Stimulated activated effector memory CD8-positive, alpha-beta T cell treated with anti-CD3 and anti-CD28 coated beads, Interleukin-12 subunit alpha, Interleukin-12 subunit beta, amount 100 ng/mL, for 72 hours (primary cell): ENCODE data around the gene THTPA.

Experiments used
- ATAC-seq: fragments of 150-1000 bp; cut with Tn5 transposase; 2 replicates; pipeline ENCODE4 v1.10.0; 2021
- DNase-seq, 2 donors: peaks; one replicate each; pipeline ENCODE4 v3.0.0; 2021 to 2022; ENCODE audit warnings: low spot score in 2 of 2
- H3K27ac Mint-ChIP-seq: one replicate; pipeline ENCODE4 v1.8.0; 2022; ENCODE audit warnings: mild to moderate bottlenecking, mixed read lengths
- H3K36me3 Mint-ChIP-seq: one replicate; pipeline ENCODE4 v1.8.0; 2022; ENCODE audit warnings: mild to moderate bottlenecking, mixed read lengths
- H3K4me1 Mint-ChIP-seq: one replicate; pipeline ENCODE4 v1.8.0; 2022; ENCODE audit warnings: mixed read lengths
- H3K4me3 Mint-ChIP-seq: one replicate; pipeline ENCODE4 v1.8.0; 2022; ENCODE audit warnings: mild to moderate bottlenecking, mixed read lengths
- H3K9me3 Mint-ChIP-seq: one replicate; pipeline ENCODE4 v1.8.0; 2022; ENCODE audit warnings: mixed read lengths

Gene THTPA

GRCh38 chr14:23543403-23543802 is 12.7 kb upstream of the THTPA start:
- Mint-ChIP-seq H3K4me3 (no peak overlapping the region), H3K9me3 (no peaks in the 10 kb centered on the region), H3K36me3 (no peaks in the 10 kb centered on the region), H3K27ac (no peak overlapping the region), H3K4me1 (peaks cover 7% of the 10 kb centered on the region)
- ATAC-seq (no peak), DNase-seq (no peak)

GRCh38 chr14:23544511-23545447 is 11.3 kb upstream of the THTPA start:
- Mint-ChIP-seq H3K9me3 (no peaks in the 10 kb centered on the region), H3K4me1 (no peaks in the 10 kb centered on the region), H3K4me3 (no peak overlapping the region), H3K27ac (peak overlapping the region; percentile 3), H3K36me3 (no peaks in the 10 kb centered on the region)
- no peak for ATAC-seq
- no peak for DNase-seq

- no peak overlapping the region for H3K4me3 Mint-ChIP-seq
- no peaks in the 10 kb centered on the region for H3K4me1 Mint-ChIP-seq
- ATAC-seq, result no peak
- H3K27ac Mint-ChIP-seq, result peak overlapping the region; percentile 3
- no peaks in the 10 kb centered on the region for H3K36me3 Mint-ChIP-seq
- DNase-seq, result no peak
- H3K9me3 Mint-ChIP-seq, result no peaks in the 10 kb centered on the region
These were observed 10.2 kb upstream of the THTPA start for GRCh38 chr14:23545740-23546365.

GRCh38 chr14:23546450-23547035 is 9.5 kb upstream of the THTPA start:
- DNase-seq (no peak), ATAC-seq (no peak)
- peaks cover 3% of the 10 kb centered on the region for H3K36me3 Mint-ChIP-seq
- no peak overlapping the region for H3K27ac Mint-ChIP-seq
- no peak overlapping the region for H3K4me3 Mint-ChIP-seq
- no peaks in the 10 kb centered on the region for H3K4me1 Mint-ChIP-seq
- no peaks in the 10 kb centered on the region for H3K9me3 Mint-ChIP-seq

GRCh38 chr14:23547924-23548323 is 8.1 kb upstream of the THTPA start:
- no peak for DNase-seq
- H3K4me1 Mint-ChIP-seq, result no peaks in the 10 kb centered on the region
- no peak overlapping the region for H3K4me3 Mint-ChIP-seq
- H3K36me3 Mint-ChIP-seq, result peaks cover 9% of the 10 kb centered on the region
- no peaks in the 10 kb centered on the region for H3K9me3 Mint-ChIP-seq
- no peak overlapping the region for H3K27ac Mint-ChIP-seq
- ATAC-seq, result no peak

GRCh38 chr14:23548351-23549318 is 7.4 kb upstream of the THTPA start:
- DNase-seq, result no peak
- Mint-ChIP-seq H3K27ac (no peak overlapping the region), H3K4me1 (no peaks in the 10 kb centered on the region), H3K4me3 (no peak overlapping the region), H3K9me3 (no peaks in the 10 kb centered on the region), H3K36me3 (peaks cover 9% of the 10 kb centered on the region)
- no peak for ATAC-seq

GRCh38 chr14:23550131-23550811 is 5.8 kb upstream of the THTPA start:
- Mint-ChIP-seq H3K9me3 (no peaks in the 10 kb centered on the region), H3K4me3 (no peak overlapping the region), H3K4me1 (peaks cover 3% of the 10 kb centered on the region), H3K36me3 (peaks cover 9% of the 10 kb centered on the region), H3K27ac (no peak overlapping the region)
- DNase-seq (no peak), ATAC-seq (no peak)

- DNase-seq, result no peak
- H3K27ac Mint-ChIP-seq, result no peak overlapping the region
- H3K9me3 Mint-ChIP-seq, result no peaks in the 10 kb centered on the region
- ATAC-seq, result no peak
- peaks cover 8% of the 10 kb centered on the region for H3K4me1 Mint-ChIP-seq
- H3K4me3 Mint-ChIP-seq, result no peak overlapping the region
- peaks cover 13% of the 10 kb centered on the region for H3K36me3 Mint-ChIP-seq
These were observed 5.2 kb upstream of the THTPA start for GRCh38 chr14:23550812-23551265.

- Mint-ChIP-seq H3K4me1 (peaks cover 14% of the 10 kb centered on the region), H3K27ac (no peak within 1 kb of the TSS), H3K4me3 (no peak within 1 kb of the TSS), H3K9me3 (no peaks in the 10 kb centered on the region), H3K36me3 (peaks cover 15% of the 10 kb centered on the region)
- DNase-seq (peak; percentile 66 to 91), ATAC-seq (peak; percentile 77)
These were observed 4.6 kb upstream of the THTPA start, which contains the start of gene ZFHX2 for GRCh38 chr14:23551266-23552028. TSS of gene ZFHX2 (minus strand) at chr14:23551765. CDS start at chr14:23535325, 16,440 bp downstream.

GRCh38 chr14:23555533-23555881 is 564 bp upstream of the THTPA start:
- peak overlapping the region; percentile 91 for H3K4me3 Mint-ChIP-seq
- peak overlapping the region; percentile 97 for H3K27ac Mint-ChIP-seq
- H3K36me3 Mint-ChIP-seq, result peaks cover 28% of the 10 kb centered on the region
- H3K9me3 Mint-ChIP-seq, result no peaks in the 10 kb centered on the region
- DNase-seq (no peak), ATAC-seq (no peak)
- H3K4me1 Mint-ChIP-seq, result peaks cover 54% of the 10 kb centered on the region

- peaks cover 35% of the 10 kb centered on the region for H3K36me3 Mint-ChIP-seq
- peak overlapping the region; percentile 97 for H3K27ac Mint-ChIP-seq
- peak overlapping the region; percentile 91 for H3K4me3 Mint-ChIP-seq
- H3K9me3 Mint-ChIP-seq, result no peaks in the 10 kb centered on the region
- ATAC-seq (no peak), DNase-seq (no peak)
- peaks cover 60% of the 10 kb centered on the region for H3K4me1 Mint-ChIP-seq
These were observed 799 bp downstream of the THTPA start for GRCh38 chr14:23556700-23557440.

- peak overlapping the region; percentile 97 for H3K27ac Mint-ChIP-seq
These were observed 1.4 kb downstream of the THTPA start for GRCh38 chr14:23557521-23557920.

GRCh38 chr14:23557946-23558345 is 1.9 kb downstream of the THTPA start:
- ATAC-seq, result no peak
- no peaks in the 10 kb centered on the region for H3K9me3 Mint-ChIP-seq
- H3K4me3 Mint-ChIP-seq, result peak overlapping the region; percentile 91
- H3K4me1 Mint-ChIP-seq, result peaks cover 65% of the 10 kb centered on the region
- H3K36me3 Mint-ChIP-seq, result peaks cover 43% of the 10 kb centered on the region
- peak overlapping the region; percentile 97 for H3K27ac Mint-ChIP-seq
- DNase-seq, result no peak

More at GRCh38 chr14:23557521-23557920, 1.4 kb downstream of the THTPA start:
- H3K4me1 Mint-ChIP-seq, result peaks cover 62% of the 10 kb centered on the region
- DNase-seq, result no peak
- peaks cover 39% of the 10 kb centered on the region for H3K36me3 Mint-ChIP-seq
- H3K9me3 Mint-ChIP-seq, result no peaks in the 10 kb centered on the region
- no peak for ATAC-seq
- peak overlapping the region; percentile 91 for H3K4me3 Mint-ChIP-seq
